ENCODE data around the gene HOXC6.
A peak's percentile ranks its signal among the peaks of the same experiment; 100 is the strongest.

- TF ChIP-seq EZH2 (IDR thresholded peaks at IDR 0.05; ENCODE audit: low read depth, unreplicated experiment) = peak; percentile 97
- no peak for TF ChIP-seq CTCF (conservative IDR thresholded peaks at IDR 0.05; ENCODE audit: low read depth in 2 of 2)
- TF ChIP-seq NANOG (IDR thresholded peaks at IDR 0.05; ENCODE audit: borderline replicate concordance) = no peak
- no peak for TF ChIP-seq CREB1 (CRISPR knock-in tag; IDR thresholded peaks at IDR 0.05; ENCODE audit: low read depth)
- TF ChIP-seq STAT1 (IDR thresholded peaks at IDR 0.05; ENCODE audit: unreplicated experiment) = no peak
- TF ChIP-seq REST (IDR thresholded peaks at IDR 0.05; ENCODE audit: unreplicated experiment) = no peak
- TF ChIP-seq ZNF114 (CRISPR knock-in tag; IDR thresholded peaks at IDR 0.05) = no peak
- TF ChIP-seq POLR2AphosphoS5 (IDR thresholded peaks at IDR 0.05; ENCODE audit: low read depth) = no peak
Measured at GRCh38 chr12:54051874-54052437, 23.7 kb downstream of the HOXC6 start.

All from GM23338 (cell line).